ENCODE measurements around the gene CHRM3.

The CHRM3 gene

DNA sequence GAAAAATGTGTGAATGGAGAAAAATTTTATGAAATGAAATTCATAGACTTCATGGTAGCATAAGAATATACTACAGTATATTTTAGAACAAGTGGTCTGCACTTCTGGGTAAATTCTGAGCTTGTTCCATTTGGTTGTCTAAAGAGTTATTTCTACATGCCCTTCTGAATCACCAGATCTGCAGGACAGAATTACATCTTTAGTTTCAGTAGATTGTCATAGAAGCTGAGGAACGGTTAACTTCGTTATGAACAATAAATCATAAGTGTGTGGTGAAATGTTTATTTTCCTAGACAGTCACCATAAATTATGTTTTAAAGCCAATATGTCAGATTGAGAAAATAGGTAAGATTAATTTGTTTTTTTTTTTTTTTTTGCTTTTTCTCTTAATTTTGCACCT lies 30.9 kb downstream of the CHRM3 start:
- no peak for DNase-seq

GRCh38 chr1:239417986-239418640 lies 31.7 kb downstream of the CHRM3 start:
- DNase-seq = no peak

- no peak for DNase-seq
Observed at GRCh38 chr1:239418681-239419080, 32.3 kb downstream of the CHRM3 start.

DNA sequence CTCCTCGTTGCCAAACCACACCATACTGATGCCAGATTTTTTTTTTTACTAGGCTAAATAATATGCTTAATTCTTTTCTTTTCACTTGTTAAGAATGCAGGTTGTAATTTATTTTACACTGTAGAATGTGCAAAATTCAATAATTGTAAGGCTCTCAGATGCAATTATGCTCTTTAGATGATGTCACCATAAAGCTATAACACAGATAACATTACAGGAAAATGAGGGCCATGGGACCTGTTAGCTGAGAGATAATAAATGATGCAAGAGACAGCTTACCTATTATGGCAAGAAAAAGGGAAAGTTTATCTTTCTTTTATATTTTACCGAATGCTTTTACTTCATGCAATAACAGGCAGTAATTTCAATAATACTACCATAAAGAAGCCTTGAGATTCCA lies 35.4 kb downstream of the CHRM3 start:
- no peak for DNase-seq

GRCh38 chr1:239422818-239423217 lies 36.5 kb downstream of the CHRM3 start:
- DNase-seq = no peak

GRCh38 chr1:239426821-239427475 lies 40.6 kb downstream of the CHRM3 start:
- DNase-seq = no peak

- DNase-seq = no peak
Observed at GRCh38 chr1:239427712-239428111, 41.3 kb downstream of the CHRM3 start.

DNA sequence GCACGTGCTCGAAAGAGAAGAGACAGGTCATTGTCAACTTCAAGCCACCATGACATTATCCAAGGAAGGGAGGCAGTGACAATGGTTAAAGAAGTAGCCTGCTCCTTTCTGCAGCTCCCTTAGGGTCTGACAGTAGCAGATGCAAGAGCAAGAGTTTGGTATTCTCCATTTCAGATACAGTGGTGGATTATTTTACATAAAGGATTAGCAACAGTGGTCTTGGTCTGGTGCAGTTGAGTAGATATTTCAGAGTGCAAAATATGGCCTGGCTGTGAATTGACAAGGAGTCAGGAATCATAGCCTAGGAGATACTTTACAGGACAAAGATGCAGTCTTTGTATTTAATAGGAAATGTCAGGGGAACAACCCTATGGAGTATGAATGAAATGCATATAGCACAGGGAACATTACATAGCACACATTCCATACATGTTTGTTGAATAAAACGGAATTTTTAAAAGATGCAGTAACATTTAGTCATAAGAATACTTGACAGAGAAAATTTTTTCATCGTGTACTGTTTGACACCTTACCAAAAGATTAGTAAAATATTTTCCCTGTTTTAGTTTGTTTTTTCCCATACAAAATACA lies 41.8 kb downstream of the CHRM3 start:
- DNase-seq = no peak

DNA sequence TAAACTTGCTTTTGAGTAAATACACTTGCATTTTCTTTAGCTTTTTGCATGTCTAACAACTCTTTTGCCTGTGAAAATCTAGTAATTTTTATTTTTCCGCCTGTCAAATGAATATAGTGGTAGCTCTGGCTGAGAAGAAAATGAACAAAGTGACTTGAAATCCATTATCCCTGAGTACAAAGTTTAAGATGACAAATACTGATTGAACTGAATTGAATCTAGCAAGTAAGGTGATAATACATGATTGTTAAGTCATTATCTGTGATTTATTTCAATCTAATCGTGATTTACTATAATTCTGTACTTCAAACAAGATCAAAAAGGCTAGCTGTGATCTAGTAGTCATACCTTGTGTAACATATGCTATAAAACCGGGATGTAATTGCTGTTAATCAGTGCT lies 42.8 kb downstream of the CHRM3 start:
- DNase-seq = no peak

DNA sequence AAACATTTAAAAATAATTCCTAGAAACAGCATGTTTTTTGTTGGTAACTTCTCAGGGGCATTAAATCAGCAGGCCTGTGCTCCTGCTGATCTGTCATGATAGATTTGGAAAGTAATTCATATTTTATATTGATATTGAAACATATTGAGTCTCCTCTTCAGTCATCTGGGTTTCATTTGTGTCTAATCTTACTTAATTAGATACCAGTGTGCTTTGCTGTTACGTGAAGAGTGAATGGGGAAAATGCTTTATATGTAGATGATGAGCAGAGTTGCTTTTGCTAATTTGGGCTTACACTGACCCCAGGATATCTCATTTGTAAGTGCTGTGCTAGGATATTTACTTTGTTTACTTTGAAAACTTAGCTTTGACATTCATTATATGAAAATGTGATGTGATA lies 45.9 kb downstream of the CHRM3 start:
- DNase-seq = no peak

DNA sequence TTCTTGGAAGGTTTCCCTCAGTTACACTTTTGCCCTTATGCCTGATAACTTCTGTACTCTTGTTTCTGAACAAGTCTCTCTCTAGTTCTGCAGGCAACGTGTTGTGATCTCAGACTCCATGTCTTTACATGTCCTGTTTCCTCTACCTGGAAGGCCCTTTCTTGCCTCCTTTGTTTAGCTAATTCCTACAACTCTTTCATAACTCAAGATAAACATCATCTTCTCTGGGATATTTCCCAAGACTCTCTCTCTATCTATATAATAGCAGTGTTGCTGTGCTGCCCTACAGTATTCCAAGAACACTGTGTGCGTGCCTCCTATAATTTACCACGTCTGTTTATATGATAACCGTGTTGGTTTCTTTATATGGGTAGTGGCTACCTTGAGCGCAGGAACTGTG lies 47.8 kb downstream of the CHRM3 start:
- DNase-seq = no peak

All from activated T-cell treated with anti-CD3 and anti-CD28 coated beads for 4 hours (primary cell).